ENCODE results near the gene ARNT2.

ARNT2 gene

DNA sequence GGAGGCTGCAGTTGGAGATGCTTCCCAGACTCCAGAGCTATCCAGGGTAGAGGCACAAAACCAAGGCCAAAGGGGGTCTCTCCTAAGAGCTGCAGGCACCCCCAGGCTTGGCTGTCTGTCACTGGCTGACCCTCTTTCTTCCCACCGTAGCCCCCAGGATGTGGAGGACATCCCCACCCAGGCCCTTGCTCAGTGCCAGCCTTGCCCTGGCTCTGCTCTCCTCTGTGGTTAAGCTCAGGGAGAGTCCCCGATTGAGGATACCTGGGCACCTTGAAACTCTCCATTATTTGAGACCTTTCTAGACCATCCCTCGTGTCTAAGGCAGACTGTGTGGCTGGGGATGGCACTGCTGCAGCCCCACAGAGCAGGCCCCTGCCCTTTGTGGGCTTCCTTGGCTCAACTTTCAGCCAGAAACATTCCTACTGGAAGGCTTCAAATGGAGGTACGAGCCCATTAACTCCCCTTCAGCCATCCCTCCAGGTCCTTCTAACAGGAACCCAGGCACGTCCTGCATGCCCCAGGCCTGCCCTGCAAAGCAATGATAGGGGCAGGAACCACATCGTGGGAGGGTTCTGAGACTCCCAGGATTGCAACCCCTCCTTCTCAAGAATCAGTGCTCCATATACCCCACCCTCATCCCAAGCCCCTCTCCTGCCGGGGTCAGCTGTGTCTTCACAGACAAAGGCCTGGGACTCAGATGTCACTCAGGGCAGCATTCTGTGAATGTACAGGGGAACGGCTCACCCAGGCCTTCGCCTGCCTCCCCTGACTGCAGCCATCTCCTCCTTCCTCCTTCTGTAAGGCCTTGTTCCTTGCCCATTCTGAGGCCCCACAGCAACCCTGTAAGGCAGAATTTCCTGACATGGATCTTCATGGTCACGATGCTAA is 188.0 kb downstream of the ARNT2 start:
- Mint-ChIP-seq H3K9me3 (no peaks in the 10 kb centered on the region), H3K4me3 (no peak overlapping the region), H3K4me1 (no peaks in the 10 kb centered on the region), H3K27me3 (no peaks in the 10 kb centered on the region), H3K27ac (no peak overlapping the region), H3K36me3 (no peaks in the 10 kb centered on the region)
- ATAC-seq = no peak

DNA sequence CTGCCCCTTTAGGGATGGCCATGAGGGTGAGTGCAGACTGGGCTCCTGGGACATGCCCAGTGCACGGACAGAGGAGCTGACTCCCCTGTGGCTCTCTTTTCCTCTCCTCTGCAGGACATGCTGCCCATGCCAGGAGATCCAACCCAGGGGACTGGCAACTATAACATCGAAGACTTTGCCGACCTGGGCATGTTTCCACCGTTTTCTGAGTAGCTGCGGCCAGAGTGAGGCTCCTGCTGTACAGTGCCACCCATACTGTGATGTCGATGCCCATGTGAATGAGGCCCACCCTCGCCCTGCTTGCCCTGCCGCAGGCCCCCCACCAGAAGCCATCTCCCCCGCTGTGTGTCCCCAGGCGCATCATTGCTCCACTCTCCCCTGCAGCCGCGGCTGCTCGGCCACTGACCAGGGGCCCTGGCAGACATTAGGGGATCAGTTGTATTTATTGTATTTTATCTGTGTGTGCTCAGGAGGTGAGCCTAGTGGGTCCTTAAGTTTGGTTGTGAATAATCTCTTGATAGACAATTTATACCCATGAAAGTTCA is 189.4 kb downstream of the ARNT2 start:
- H3K9me3 Mint-ChIP-seq = no peaks in the 10 kb centered on the region
- no peaks in the 10 kb centered on the region for H3K36me3 Mint-ChIP-seq
- no peaks in the 10 kb centered on the region for H3K4me1 Mint-ChIP-seq
- H3K27me3 Mint-ChIP-seq = no peaks in the 10 kb centered on the region
- H3K27ac Mint-ChIP-seq = no peak overlapping the region
- H3K4me3 Mint-ChIP-seq = no peak overlapping the region
- no peak for ATAC-seq

DNA sequence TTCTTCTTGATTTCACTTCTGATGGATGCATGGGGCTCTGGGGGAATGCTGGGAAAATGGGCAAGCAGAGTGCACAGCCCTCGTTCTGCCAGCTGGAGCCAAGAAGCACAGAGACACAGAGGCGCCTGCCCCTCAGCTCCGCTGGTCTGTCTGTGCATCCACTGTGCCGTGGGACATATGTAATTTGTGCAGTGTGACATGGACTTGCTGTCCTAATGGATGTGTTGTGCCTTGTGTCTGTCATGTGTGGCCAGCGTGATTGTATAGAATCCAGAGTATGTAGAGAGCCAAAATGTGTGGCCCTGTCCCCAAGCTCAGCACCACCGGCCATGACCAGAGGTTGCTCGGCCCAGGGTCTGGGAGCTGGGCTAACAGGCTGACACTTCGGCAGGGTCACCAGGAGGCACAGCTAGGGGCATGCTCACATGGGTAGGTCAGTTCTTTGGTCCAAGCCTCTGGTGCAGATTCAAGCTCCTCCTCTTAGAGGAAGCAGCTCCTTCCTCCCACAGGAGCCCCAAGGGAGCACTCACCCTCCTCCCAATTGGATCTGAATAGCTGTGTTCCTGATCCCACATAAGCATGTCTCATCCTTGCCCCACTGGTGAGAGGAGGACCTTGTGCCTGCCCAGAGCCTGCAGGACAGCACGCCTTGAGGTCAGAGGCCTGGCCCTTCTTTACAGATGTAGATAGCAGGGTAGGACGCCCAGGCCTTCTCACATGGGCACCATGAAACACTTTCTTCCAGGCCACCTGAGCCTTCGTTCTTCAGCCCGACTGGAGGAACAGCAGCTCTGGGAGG is 190.1 kb downstream of the ARNT2 start:
- Mint-ChIP-seq H3K4me3 (no peak overlapping the region), H3K27ac (no peak overlapping the region), H3K36me3 (no peaks in the 10 kb centered on the region), H3K9me3 (no peaks in the 10 kb centered on the region), H3K4me1 (no peaks in the 10 kb centered on the region), H3K27me3 (no peaks in the 10 kb centered on the region)
- no peak for ATAC-seq

DNA sequence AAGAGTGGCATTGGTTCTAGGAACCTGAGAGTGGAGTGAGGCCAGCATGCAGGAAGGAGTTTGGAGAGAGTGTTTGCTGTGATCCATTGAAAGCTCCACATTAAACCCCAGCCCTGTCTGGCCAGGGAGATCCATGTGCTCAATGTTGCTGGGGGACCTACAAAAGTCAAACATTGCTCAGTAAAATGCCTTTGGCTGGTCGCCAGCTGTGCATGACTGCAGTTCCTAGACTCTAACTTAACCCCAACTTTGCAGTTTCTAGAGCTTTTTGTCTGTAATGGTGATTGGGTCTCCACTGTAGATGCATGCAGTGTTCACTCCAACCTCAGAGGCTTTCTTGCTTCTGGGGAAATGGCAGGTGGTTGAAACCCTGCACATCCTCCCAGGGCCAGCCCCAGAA is 191.2 kb downstream of the ARNT2 start:
- ATAC-seq = no peak
- Mint-ChIP-seq H3K36me3 (no peaks in the 10 kb centered on the region), H3K27me3 (peaks cover 4% of the 10 kb centered on the region), H3K27ac (no peak overlapping the region), H3K4me1 (no peaks in the 10 kb centered on the region), H3K9me3 (no peaks in the 10 kb centered on the region), H3K4me3 (no peak overlapping the region)

DNA sequence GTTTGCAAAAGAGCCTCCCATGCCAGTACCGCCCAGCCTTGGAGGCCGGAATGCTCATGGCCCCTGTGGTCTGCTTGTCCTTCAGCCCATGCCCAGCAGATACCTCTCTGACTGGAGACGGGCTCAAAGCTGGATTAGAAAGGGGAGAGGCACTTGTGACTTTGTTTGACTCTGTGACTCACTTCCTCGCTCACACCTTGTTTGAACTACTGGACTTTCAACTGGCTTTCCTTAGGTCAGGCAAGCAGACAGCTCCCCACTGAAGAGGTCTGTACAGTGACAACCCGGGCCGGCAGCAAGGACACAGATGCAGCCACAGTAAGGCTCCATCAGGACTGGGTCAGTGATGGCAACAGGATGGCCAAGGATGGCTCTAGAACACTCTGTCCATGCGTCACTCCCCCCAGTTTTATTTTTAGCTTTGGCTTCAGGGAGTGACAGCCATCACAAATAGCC is 192.4 kb downstream of the ARNT2 start:
- ATAC-seq = no peak
- no peaks in the 10 kb centered on the region for H3K4me1 Mint-ChIP-seq
- H3K27me3 Mint-ChIP-seq = peaks cover 6% of the 10 kb centered on the region
- H3K36me3 Mint-ChIP-seq = no peaks in the 10 kb centered on the region
- no peak overlapping the region for H3K4me3 Mint-ChIP-seq
- H3K9me3 Mint-ChIP-seq = no peaks in the 10 kb centered on the region
- no peak overlapping the region for H3K27ac Mint-ChIP-seq

DNA sequence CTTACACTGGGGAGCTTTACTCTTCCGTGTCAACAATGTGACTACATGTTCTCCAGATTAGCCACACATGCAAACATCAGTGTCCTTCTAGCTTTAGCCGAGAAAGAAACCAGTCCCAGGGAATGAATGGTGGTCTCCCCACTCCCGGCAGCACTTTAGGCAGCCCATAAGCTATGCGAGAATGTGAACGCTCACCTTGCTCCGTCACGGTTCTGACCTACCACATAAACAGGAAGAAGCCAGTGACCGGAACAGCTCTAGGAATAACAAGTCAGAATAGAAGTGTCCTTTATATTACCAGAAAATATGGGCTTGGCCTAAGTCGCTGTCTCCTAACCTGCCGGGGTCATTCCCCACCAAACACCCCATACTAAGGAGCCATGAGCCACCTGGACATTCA is 192.9 kb downstream of the ARNT2 start:
- ATAC-seq = no peak
- peaks cover 6% of the 10 kb centered on the region for H3K27me3 Mint-ChIP-seq
- no peaks in the 10 kb centered on the region for H3K36me3 Mint-ChIP-seq
- H3K27ac Mint-ChIP-seq = no peak overlapping the region
- no peaks in the 10 kb centered on the region for H3K9me3 Mint-ChIP-seq
- no peaks in the 10 kb centered on the region for H3K4me1 Mint-ChIP-seq
- H3K4me3 Mint-ChIP-seq = no peak overlapping the region

DNA sequence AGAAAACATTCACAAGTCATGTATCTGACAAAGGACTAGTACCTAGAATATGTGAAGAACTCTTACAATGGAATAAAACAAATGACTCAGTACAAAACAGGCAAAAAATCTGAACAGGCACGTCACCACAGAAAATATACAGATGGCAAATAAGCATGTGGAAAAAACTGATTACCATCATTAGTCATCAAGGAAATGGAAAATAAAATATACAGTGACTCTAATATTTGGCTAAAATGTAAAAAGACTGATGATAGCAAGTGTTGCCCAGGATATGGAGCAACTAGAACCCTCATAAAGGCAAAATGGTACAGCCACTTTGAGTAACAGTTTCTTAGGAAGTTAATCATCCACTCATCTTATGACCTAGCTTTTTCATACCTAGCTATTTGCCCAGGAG is 195.2 kb downstream of the ARNT2 start:
- H3K36me3 Mint-ChIP-seq = no peaks in the 10 kb centered on the region
- no peak overlapping the region for H3K27ac Mint-ChIP-seq
- peaks cover 6% of the 10 kb centered on the region for H3K27me3 Mint-ChIP-seq
- no peaks in the 10 kb centered on the region for H3K4me1 Mint-ChIP-seq
- H3K4me3 Mint-ChIP-seq = no peak overlapping the region
- no peak for ATAC-seq
- H3K9me3 Mint-ChIP-seq = no peaks in the 10 kb centered on the region

DNA sequence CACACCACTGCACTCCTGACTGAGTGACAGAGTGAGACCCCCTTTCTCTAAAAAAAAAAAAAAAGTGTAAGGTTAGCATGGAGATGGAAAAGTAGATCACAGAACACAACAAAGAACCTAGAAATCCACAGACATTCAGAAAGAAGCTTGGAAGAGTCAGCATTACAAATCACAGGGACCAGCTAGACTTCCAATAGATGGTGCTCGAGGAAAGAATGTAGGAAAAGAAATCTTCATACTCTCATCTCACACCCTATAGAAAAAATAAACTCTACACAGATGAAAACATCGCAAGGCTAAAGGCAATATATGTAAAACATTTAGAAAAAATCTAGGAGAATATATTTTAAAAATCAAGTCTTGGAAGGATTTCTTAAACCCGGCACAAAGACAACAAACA is 196.4 kb downstream of the ARNT2 start:
- ATAC-seq = no peak
- Mint-ChIP-seq H3K36me3 (no peaks in the 10 kb centered on the region), H3K9me3 (no peaks in the 10 kb centered on the region), H3K27ac (no peak overlapping the region), H3K27me3 (peaks cover 6% of the 10 kb centered on the region), H3K4me3 (no peak overlapping the region), H3K4me1 (no peaks in the 10 kb centered on the region)

DNA sequence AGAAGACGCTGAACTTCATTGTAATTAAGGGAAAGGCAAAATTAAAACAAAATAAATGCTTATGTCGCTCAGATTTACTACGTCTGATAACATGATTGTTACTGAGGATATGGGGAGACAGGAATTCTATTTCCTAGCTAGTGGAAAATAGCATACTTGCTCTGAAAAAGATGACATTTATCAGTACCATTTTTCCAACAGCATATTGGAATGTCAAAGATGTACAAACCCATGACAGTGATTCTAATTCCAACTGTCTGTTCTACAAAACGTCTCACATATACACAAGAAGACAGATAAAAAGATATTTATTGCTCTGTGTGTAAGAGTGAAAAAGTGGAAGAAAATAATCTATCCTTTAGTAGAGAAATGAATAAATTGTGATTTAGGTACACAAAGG is 197.1 kb downstream of the ARNT2 start:
- ATAC-seq = no peak
- no peaks in the 10 kb centered on the region for H3K36me3 Mint-ChIP-seq

DNA sequence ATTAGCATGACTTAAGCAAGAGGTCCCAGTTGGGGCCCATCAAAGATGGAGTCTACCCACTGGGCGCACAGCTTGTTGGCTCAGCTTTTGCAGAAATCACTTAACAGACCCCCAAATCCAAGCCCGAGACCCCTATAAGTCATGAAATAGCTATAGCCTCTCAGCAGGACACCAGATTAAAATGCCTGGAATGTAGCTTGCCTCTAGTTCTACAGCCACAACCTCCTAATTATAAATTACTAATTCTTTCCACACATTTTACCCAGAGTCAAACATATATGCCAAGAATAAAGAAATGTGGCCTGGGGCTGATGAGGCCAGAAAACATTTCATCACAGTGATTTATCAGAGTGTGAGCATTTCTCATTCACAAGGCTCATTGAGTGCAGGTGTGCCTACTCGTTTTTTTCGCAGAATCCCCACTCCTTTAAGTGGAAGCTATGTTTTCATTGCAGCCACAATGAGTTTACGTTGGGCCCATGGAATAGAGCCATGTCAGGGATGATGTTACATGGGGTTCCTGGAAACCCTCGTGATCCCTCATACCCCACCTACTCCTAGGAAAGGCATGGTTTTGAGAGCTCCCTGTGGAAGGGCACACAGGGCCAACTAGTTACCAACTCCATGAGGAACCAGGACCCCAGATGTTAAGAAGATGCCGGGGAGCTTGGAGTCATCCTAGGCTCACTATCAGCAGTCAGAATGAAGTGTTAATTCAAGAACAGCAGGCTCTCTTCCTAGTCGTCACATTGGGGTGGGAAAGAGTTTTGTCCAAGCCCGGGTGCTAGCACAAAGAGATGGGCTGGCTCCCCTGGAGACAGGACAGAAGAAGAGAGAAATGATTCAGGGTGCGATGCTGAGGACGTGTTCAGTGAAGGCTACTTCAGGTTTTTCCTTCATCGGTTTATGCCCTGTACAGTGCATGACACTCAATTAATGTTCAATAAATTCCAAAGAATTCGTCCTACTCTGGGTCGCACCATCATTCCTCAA is 200.7 kb downstream of the ARNT2 start:
- Mint-ChIP-seq H3K4me3 (no peak overlapping the region), H3K9me3 (no peaks in the 10 kb centered on the region), H3K27ac (no peak overlapping the region), H3K36me3 (no peaks in the 10 kb centered on the region), H3K4me1 (no peaks in the 10 kb centered on the region), H3K27me3 (peaks cover 15% of the 10 kb centered on the region)
- no peak for ATAC-seq

More for the DNA sequence above, 197.1 kb downstream of the ARNT2 start:
- H3K9me3 Mint-ChIP-seq = no peaks in the 10 kb centered on the region
- H3K4me3 Mint-ChIP-seq = no peak overlapping the region
- H3K27me3 Mint-ChIP-seq = peaks cover 6% of the 10 kb centered on the region
- H3K27ac Mint-ChIP-seq = no peak overlapping the region
- H3K4me1 Mint-ChIP-seq = no peaks in the 10 kb centered on the region

DNA sequence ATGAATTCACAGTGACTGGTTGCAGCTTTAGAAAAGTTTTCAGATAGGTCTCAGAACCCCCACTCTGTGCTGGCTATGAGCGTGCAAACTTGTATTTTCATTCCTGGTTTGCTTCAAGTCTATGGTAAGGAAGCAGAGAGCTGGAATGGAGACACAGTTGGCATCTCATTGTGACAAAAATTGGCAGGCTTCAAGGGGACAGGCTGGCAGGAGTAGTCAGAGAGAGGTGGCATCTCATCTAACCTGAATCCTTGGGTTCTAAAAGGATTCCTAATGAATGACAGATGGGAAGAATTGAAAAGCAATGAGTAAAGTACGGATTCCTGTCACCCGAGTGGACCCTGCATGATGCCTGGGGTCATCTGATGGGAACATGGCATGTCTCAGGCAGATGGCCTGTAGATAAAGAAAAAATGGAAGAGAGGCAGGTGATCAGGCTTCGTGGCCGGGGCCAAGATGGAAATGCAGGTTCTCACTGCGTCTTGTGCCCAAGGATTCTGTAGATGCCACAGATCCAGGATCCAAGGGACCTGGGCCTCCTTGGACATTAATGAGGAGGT is 201.5 kb downstream of the ARNT2 start:
- Mint-ChIP-seq H3K36me3 (no peaks in the 10 kb centered on the region), H3K27ac (no peak overlapping the region)

DNA sequence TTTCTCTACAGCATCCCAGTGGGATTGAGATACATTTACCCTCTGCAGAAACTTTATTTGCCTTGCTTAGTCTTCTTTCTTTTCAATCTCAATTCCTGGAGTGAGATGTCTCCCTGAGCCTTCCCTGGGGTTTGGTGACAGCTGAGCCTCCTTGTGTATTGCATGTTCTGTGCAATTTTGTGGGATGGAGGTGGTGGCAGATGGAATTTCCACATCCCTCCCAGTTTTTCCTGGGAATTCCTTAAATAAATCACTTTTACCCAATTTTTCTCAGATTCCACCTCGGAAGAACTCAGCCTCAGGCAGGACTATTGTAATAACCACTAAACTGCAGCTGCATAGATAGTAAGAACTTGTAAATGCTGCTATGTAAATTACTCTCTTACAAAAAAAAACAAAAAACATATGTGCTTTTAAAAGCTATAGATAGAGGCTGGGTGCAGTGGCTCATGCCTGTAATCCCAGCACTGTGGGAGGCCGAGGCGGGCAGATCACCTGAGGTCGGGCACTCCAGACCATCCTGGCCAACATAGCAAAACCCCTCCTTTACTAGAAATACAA is 202.4 kb downstream of the ARNT2 start:
- H3K27ac Mint-ChIP-seq = no peak overlapping the region
- H3K36me3 Mint-ChIP-seq = no peaks in the 10 kb centered on the region

More for the DNA sequence above, 201.5 kb downstream of the ARNT2 start:
- Mint-ChIP-seq H3K27me3 (peaks cover 9% of the 10 kb centered on the region), H3K4me3 (no peak overlapping the region), H3K9me3 (no peaks in the 10 kb centered on the region), H3K4me1 (no peaks in the 10 kb centered on the region)
- no peak for ATAC-seq

DNA sequence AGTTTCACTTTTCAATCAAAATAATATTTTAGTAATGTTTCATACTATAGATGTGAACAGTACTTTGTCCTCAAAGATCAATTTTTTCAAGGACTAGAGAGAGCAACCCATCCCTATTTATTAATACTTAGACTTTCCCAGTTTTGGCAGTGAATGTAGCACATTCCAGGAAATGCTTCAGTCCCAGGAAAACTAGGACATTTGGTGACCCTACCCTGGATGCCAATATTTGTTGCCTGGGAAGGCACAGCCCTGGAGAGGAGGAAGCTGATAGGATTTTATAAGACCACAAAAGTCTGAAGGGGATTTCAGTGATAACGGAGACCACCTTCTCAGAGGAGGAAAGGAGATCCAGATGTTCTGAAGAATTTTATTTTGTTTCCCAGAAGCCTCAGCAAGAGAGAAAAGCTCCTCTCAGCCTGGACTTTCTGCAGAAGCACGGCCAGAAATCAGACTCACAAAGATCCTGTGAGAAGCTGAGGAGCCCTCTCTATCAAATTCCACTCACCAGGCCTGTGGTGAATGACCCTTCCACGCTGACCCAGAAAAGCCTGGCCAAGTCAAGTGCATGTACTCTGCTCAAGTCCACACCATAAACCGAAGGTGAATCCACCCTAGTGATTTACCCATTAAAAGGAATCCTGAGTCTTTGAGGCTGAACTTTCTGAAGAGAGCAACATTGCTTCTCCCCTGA is 203.3 kb downstream of the ARNT2 start:
- Mint-ChIP-seq H3K27ac (no peak overlapping the region), H3K27me3 (peaks cover 9% of the 10 kb centered on the region)
- no peak for ATAC-seq

More for the DNA sequence above, 202.4 kb downstream of the ARNT2 start:
- Mint-ChIP-seq H3K4me1 (no peaks in the 10 kb centered on the region), H3K9me3 (no peaks in the 10 kb centered on the region), H3K4me3 (no peak overlapping the region), H3K27me3 (peaks cover 9% of the 10 kb centered on the region)
- ATAC-seq = no peak

DNA sequence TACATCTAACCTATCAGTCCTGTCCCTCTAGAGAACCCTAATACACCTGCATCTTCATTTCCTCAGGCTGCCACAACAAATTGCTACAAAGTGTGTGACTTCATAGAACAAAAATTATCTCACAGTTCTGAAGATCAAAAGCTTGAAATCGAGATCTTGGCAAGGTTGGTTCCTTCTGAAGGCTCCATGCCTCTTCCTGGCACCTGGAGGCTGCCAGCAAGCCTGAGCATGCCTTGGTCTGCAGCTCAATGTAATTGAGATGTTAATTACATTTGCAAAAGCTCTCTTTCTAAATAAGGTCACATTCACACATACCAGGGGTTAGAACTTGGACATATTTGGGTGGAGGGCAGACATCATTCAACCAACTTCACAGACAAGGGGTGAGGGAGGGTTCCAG is 204.5 kb downstream of the ARNT2 start:
- H3K9me3 Mint-ChIP-seq = no peaks in the 10 kb centered on the region
- no peaks in the 10 kb centered on the region for H3K36me3 Mint-ChIP-seq
- H3K4me1 Mint-ChIP-seq = no peaks in the 10 kb centered on the region
- no peak for ATAC-seq
- H3K27ac Mint-ChIP-seq = no peak overlapping the region
- H3K4me3 Mint-ChIP-seq = no peak overlapping the region
- peaks cover 9% of the 10 kb centered on the region for H3K27me3 Mint-ChIP-seq

More for the DNA sequence above, 203.3 kb downstream of the ARNT2 start:
- Mint-ChIP-seq H3K36me3 (no peaks in the 10 kb centered on the region), H3K4me3 (no peak overlapping the region), H3K9me3 (no peaks in the 10 kb centered on the region), H3K4me1 (no peaks in the 10 kb centered on the region)
